ENCODE measurements around the gene HMGCR.
A peak's percentile ranks its signal among the peaks of the same experiment; 100 is the strongest.

HMGCR gene

DNA sequence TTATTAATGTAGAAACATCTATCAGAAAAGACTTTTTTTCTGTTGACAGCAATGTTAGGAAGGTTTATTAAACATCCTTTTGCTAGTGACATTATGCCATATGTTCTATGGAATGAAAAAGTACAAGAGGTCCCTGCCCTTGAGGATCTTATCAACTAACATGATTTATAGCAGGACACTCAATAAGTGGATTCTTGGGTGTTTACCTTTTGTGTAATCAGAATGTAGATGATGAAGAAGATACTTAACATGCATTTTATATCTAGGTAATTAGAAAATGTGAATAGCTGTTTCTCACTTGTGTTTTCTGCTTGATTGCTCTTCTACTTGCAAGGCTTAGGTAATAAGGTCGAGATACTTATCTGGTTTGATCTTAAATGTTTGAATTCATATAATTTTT is 4.9 kb downstream of the HMGCR start:
- no peak for DNase-seq

- DNase-seq: no peak
These were observed 5.8 kb downstream of the HMGCR start for GRCh38 chr5:75342836-75343235.

DNA sequence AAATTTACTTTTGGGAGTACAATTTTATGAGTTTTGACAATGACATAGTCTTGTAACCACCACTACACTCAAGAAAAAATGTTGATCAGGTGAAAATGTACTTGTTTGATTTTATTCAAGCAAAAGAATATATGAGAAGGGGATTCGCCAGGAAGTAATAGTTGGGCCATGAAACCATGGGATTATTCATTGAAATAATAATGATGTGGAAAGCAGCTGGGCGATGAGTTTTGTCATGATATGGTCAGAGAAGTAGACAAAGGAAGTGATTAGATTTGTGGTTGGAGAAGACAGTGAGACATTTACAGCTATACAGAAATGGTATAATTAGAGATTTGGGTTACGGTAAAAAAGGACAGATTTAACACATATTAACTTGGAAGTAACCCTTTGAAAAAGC is 11.2 kb downstream of the HMGCR start:
- no peak for DNase-seq

GRCh38 chr5:75349663-75350062 is 12.6 kb downstream of the HMGCR start:
- DNase-seq: no peak

DNA sequence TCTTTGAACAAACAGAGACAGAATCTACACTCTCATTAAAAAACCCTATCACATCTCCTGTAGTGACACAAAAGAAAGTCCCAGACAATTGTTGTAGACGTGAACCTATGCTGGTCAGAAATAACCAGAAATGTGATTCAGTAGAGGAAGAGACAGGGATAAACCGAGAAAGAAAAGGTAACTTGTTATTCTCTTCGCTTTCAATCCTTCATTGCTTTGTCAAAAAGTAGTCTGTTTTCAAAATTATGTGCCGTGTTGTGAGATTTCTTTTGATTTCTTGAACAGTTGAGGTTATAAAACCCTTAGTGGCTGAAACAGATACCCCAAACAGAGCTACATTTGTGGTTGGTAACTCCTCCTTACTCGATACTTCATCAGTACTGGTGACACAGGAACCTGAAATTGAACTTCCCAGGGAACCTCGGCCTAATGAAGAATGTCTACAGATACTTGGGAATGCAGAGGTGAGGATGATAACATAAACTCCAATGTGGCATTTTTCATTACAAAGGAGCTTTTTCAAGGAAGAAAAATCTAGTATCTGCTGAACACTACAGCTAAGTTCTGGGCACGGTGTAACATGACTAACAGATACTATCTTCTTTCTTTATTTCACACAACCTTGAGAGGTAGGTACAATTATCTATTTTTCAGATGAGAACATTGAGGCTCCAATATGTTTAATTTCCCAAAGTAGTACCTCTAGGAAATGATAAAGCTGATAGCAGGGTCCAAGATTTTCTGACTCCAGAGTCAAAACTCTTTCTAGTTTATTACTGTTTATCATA is 14.3 kb downstream of the HMGCR start:
- no peak for DNase-seq

- no peak for DNase-seq
These were observed 18.2 kb downstream of the HMGCR start for GRCh38 chr5:75355236-75355635.

DNA sequence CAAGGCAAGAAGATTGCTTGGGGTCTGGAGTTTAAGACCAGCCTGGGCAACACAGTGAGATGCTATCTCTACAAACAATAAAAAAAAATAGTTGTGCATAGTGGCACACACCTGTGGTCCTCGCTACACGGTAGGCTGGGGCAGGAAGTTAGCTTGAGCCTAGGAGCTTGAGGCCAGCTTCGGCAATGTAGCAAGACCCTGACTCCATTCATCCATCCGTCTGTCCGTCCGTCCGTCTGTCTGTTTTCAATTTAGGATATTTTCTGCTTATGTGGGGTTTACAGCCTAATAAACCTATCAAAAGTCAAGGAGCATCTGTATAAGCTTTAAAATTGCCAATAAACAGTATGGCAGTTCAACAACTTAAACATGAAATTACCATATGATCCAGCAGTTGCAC is 19.7 kb downstream of the HMGCR start:
- no peak for DNase-seq

DNA sequence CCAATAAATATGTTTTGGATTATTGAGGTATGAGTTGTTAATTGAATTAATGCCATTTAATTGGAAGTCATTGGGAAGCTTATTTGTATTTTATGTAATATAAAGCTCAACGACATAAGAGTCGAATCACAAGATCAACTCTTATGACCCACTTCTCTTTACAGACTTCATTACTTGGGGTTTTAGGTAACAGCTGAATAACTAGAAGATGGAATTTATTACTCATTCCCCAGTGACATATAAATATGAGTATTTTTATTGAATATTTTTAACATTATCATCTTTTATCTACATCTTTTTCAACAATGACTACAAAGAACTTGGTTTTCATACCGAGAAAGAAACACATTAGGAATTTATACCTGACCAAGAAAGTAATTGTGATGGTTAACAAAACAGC is 21.1 kb downstream of the HMGCR start:
- no peak for DNase-seq

GRCh38 chr5:75361310-75361709 is 24.3 kb downstream of the HMGCR start:
- DNase-seq: no peak

- DNase-seq: no peak
These were observed 25.5 kb downstream of the HMGCR start for GRCh38 chr5:75362474-75362975.

- DNase-seq: no peak
These were observed 26.1 kb downstream of the HMGCR start for GRCh38 chr5:75363111-75363510.

DNA sequence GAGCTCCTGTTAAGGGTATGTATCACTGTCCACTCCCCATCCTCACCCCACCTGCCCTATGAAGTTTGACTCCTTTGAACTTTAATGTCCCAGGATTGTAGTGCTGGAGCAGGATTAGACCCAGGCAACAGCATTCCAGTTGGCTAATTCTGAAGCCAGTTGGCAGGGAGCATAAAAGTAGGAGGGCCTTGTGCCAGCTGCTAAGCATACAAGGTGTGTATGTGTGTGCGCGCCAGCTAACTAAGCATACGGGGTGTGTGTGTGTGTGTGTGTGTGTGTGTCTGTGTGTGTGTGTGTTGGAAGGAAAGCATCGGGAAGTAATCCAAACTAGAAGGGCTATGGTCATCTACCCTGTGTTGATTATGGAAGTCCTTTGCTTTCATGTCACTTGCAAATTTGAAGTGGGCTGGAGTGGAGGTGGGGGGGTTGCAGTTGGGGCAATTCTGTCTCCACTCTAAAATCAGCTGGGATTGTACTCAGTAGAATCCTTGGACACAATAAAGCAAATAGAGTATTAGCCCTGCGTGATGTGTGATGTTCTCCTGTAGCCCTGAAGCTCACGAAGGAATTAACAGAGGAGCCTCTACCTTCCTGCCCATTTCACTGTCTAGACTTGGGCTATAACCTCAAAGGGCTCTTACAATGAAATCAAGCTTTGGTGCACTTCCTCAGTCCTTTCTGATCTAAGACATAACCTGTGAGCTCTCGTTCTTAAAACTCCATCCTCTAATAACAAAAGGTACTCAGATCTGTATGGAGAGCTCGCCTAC is 26.9 kb downstream of the HMGCR start:
- no peak for DNase-seq

DNA sequence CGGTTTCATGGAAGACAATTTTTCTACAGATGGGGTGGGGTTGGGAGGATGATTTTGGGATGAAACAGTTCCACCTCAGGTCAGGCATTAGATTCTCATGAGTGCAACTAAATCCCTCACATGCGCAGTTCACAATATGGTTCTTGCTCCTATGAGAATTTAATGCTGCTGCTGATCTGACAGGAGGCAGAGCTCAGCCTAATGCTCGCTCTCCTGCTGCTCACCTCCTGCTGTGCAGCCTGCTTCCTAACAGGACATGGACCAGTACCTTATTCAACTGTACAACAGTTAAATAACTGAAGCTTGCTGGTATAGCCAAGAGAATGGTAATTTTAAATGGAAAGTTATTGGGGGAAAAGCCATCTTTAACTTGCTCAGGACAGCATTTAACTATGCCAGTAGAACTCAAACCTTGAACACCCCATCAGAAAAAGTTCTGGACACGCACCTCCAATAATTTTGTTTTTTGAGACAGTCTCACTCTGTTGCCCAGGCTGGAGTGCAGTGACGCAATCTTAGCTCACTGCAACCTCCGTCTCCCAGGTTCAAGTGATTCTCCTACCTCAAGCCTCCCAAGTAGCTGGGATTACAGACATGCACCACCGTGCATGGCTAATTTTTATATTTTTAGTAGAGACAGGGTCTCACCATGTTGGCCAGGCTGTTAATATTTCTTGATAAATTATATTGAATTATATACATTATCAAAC is 27.7 kb downstream of the HMGCR start:
- no peak for DNase-seq

- no peak for DNase-seq
These were observed 28.7 kb downstream of the HMGCR start for GRCh38 chr5:75365740-75366139.

DNA sequence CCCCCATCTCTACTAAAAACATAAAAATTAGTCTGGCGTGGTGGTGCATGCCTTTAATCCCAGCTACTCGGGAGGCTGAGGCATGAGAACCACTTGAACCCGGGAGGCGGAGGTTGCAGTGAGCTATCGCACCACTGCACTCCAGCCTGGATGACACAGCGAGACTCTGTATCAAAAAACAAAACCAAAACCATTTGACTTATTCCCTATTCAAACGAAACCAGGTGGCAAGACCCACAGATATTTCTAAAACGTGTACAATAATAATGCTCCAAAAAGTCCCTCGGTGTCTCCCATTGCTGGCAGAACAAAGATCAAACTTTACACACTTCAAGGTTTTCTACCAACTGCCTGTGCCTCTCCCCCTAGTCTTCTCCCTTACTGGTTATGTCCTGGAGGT is 29.8 kb downstream of the HMGCR start:
- DNase-seq: peak; percentile 17

DNA sequence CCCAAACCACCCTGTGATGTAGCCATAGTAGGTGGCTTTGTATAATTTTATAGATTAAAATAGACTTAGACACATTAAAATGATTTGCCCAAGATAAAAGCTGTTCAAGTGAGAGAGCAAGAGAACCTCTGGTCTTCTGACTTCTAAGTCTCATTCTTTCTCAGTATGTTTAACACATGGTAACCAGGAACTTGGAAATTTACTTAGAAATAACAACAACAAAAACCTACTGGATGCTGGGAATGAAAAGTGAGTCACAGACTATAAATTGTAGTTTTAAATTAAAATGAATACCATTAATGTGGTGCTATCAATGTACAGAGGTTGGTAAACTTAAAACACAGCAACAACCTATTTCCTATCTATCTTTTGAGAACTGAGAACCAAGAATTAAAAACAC is 30.4 kb downstream of the HMGCR start:
- DNase-seq: no peak

GRCh38 chr5:75368391-75368790 is 31.4 kb downstream of the HMGCR start:
- no peak for DNase-seq

DNA sequence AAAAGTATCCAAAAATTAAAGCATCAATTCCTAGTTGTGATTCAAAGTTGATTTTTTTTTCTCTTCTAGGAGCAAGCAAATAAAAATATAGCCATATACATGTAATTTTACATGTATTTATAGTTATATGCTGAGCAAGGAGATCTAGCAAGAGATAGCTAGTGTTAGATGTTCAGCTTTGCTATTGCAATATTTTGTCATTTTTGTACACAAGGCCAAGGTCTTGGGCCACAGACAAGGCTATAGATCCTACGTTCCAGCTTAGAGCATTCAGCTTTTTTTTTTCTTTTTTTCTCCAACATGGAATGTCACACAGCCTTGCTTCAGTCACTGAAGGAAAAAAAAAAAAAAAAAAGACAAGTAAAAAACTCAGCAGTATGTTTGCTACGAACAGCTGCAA is 36.8 kb downstream of the HMGCR start:
- DNase-seq: no peak

DNA sequence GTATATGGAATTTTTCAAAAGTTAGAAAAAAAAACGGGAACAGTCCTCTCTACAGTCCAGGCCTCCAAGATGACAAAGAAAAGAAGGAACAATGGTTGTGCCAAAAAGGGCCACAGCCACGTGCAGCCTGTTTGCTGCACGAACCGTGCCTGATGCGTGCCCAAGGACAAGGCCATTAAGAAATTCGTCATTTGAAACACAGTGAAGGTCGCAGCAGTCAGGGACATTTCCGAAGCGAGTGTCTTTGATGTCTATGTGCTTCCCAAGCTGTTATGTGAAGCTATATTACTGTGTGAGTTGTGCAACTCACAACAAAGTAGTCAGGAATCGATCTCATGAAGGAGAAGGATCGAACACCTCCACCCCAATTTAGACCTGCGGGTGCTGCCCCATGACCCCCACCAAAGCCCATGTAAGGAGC is 37.4 kb downstream of the HMGCR start:
- DNase-seq: no peak

DNA sequence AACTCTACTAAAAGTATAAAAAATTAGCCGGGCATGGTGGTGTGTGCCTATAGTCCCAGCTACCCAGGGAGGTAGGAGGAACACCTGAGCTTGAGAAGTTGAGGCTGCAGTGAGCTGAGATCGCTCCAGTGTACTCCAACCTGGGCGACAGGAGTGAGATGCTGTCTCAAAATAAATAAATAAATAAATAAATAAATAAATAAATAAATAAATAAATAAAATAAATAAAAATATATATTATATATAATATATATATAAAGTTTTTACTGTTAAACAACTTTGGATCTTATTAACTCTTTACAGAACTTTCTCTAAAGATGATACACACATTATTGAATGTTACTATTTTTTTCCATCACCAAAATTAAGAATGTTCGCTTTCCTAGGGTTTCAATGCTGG is 38.4 kb downstream of the HMGCR start:
- DNase-seq: no peak

GRCh38 chr5:75380099-75380498 is 43.1 kb downstream of the HMGCR start:
- DNase-seq: no peak

DNA sequence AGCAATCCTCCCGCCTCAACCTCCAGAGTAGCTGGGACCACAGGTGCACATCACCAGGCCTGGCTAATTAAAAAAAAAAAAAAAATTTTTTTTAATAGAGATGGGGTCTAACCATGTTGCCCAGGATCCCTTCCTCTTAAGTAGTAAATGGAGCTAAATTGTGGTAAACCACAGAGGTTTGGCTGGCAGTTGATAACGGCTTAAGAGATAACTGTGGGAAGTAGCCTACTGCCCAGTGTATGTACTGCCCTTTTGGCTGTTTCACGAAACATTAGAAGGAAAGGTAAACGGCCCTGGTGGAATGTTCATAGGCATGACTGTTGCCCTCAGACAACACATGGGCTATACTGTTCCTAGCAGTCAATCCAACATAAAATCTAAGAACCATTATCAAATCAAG is 44.4 kb downstream of the HMGCR start:
- DNase-seq: no peak

- no peak for DNase-seq
These were observed 47.2 kb downstream of the HMGCR start for GRCh38 chr5:75384218-75384617.

- no peak for DNase-seq
These were observed 50.8 kb downstream of the HMGCR start for GRCh38 chr5:75387806-75388205.
